ENCODE measurements around the gene MTTP. TPM values are rescaled to one million over a fixed set of nuclear protein-coding genes. Genes with fewer than 3 reads are reported as not detected.

MTTP gene
- total and polyA plus RNA-seq, 2 experiments from 2014 or later = 0.08 to 0.14 TPM

GRCh38 chr4:99536271-99536670 is 38.4 kb upstream of the MTTP start:
- H3K4me1 Mint-ChIP-seq = peaks cover 3% of the 10 kb centered on the region; the same call in 2 of the 3 replicates
- no peaks in the 10 kb centered on the region for H3K36me3 Mint-ChIP-seq (ENCODE audit: low read depth)
- Histone ChIP-seq H2AFZ (no peak overlapping the region), H3F3A (replicated peaks; ENCODE audit: low read depth) (no peaks in the 10 kb centered on the region), H3K36me3 (ENCODE audit: insufficient read depth) (no peaks in the 10 kb centered on the region), H3K27me3 (ENCODE audit: insufficient read depth) (no peaks in the 10 kb centered on the region), H3K4me2 (no peak overlapping the region), H4K20me1 (replicated peaks; ENCODE audit: insufficient read depth) (no peaks in the 10 kb centered on the region), H3K27ac (ENCODE audit: low read depth) (no peak overlapping the region), H3K4me1 (ENCODE audit: insufficient read depth) (no peaks in the 10 kb centered on the region), H3K4me3 (no peak overlapping the region), H3K79me2 (replicated peaks; ENCODE audit: insufficient read depth) (no peaks in the 10 kb centered on the region), H3K9me2 (ENCODE audit: insufficient read depth) (no peaks in the 10 kb centered on the region)
- no peak overlapping the region for H3K4me3 Mint-ChIP-seq
- DNase-seq (ENCODE audit: low spot score) (no peak), ATAC-seq (no peak)
- peaks cover 3% of the 10 kb centered on the region for H3K27me3 Mint-ChIP-seq (ENCODE audit: insufficient read depth, low read depth, poor library complexity)
- peaks cover 3% of the 10 kb centered on the region; the same call in 1 of the 3 replicates for H3K9me3 Mint-ChIP-seq
- no peak overlapping the region for H3K27ac Mint-ChIP-seq
- no peak for TF ChIP-seq ZNF331 (CRISPR knock-in tag; IDR thresholded peaks at IDR 0.05; ENCODE audit: low read depth)
- TF ChIP-seq STAT1 (IDR thresholded peaks at IDR 0.05; ENCODE audit: unreplicated experiment) = no peak
- TF ChIP-seq ZNF114 (CRISPR knock-in tag; IDR thresholded peaks at IDR 0.05) = no peak
- no peak for TF ChIP-seq EZH2 (IDR thresholded peaks at IDR 0.05; ENCODE audit: low read depth, unreplicated experiment)
- TF ChIP-seq CTCF (conservative IDR thresholded peaks at IDR 0.05; ENCODE audit: low read depth in 2 of 2) = no peak
- no peak for TF ChIP-seq POLR2AphosphoS5 (IDR thresholded peaks at IDR 0.05; ENCODE audit: low read depth)
- no peak for TF ChIP-seq ETS1 (IDR thresholded peaks at IDR 0.05)
- TF ChIP-seq ZNF462 (CRISPR knock-in tag; IDR thresholded peaks at IDR 0.05) = no peak
- TF ChIP-seq EZH2phosphoT487 (IDR thresholded peaks at IDR 0.05; ENCODE audit: unreplicated experiment) = no peak
- TF ChIP-seq NANOG (IDR thresholded peaks at IDR 0.05; ENCODE audit: borderline replicate concordance) = no peak
- TF ChIP-seq JUNB (IDR thresholded peaks at IDR 0.05; ENCODE audit: unreplicated experiment) = no peak
- no peak for TF ChIP-seq CREB1 (CRISPR knock-in tag; IDR thresholded peaks at IDR 0.05; ENCODE audit: low read depth)
- no peak for TF ChIP-seq REST (IDR thresholded peaks at IDR 0.05; ENCODE audit: unreplicated experiment)
